SHP77 treated with DMSO at 0.1 percent for 48 hours (cell line): ENCODE data around the gene ANAPC2.

Experiments
- DNase-seq: peaks from one replicate; lab custom pipeline; 2025; lab: John Stamatoyannopoulos, UW

The ANAPC2 gene

DNA sequence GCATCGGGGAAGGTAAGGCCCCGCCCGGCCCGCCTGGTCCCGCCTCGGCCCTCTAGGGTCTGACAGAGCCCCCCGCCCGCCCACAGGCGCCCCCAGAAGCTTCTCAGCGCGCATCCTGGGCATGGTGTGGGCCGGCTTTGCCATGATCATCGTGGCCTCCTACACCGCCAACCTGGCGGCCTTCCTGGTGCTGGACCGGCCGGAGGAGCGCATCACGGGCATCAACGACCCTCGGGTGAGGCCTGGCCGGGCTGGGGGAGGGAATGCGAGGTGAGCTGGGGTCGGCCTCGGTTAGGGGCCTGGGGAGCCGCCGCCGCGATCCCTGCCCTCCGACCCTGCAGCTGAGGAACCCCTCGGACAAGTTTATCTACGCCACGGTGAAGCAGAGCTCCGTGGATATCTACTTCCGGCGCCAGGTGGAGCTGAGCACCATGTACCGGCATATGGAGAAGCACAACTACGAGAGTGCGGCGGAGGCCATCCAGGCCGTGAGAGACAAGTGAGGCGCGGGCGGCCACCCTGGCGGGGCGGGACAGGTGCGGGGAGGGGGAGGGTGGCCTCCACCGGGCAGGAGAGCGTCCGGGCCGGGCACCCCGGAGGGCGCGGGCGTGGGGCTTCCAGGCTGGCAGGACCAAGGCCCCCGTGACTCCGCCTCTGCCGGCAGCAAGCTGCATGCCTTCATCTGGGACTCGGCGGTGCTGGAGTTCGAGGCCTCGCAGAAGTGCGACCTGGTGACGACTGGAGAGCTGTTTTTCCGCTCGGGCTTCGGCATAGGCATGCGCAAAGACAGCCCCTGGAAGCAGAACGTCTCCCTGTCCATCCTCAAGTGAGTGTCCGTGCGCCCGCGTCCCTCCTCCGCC, 25.6 kb downstream of the ANAPC2 start:
- DNase-seq: no peak

DNA sequence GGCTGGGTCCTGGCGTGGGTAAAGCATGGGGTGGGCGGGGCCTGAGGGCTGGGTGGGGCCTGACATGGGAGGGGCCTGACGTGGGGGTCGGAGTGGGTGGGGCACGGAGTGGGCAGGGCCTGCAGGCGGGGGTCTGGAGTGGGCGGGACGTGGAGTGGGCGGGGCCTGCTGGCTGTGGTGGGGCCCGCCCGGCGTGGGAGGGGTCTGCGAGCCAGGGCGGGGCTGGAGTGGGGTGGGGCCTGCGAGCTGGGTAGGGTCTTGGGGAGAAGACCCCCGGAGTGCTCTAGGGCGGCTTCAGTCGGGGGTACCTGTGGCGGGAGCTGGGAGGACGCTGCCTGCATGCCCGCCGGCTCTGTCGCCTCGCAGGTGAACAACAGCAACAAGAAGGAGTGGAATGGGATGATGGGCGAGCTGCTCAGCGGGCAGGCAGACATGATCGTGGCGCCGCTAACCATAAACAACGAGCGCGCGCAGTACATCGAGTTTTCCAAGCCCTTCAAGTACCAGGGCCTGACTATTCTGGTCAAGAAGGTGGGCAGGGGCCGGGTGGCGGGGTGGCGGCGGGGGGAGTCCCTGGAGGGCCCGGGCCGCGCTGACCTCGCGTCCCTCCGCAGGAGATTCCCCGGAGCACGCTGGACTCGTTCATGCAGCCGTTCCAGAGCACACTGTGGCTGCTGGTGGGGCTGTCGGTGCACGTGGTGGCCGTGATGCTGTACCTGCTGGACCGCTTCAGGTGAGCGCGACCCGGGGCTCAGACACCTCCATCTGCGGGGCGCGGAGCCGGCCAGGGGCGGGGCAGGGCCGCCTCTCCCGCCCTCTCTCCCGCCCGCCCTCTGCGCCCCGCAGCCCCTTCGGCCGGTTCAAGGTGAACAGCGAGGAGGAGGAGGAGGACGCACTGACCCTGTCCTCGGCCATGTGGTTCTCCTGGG, 26.5 kb downstream of the ANAPC2 start:
- DNase-seq: no peak

DNA sequence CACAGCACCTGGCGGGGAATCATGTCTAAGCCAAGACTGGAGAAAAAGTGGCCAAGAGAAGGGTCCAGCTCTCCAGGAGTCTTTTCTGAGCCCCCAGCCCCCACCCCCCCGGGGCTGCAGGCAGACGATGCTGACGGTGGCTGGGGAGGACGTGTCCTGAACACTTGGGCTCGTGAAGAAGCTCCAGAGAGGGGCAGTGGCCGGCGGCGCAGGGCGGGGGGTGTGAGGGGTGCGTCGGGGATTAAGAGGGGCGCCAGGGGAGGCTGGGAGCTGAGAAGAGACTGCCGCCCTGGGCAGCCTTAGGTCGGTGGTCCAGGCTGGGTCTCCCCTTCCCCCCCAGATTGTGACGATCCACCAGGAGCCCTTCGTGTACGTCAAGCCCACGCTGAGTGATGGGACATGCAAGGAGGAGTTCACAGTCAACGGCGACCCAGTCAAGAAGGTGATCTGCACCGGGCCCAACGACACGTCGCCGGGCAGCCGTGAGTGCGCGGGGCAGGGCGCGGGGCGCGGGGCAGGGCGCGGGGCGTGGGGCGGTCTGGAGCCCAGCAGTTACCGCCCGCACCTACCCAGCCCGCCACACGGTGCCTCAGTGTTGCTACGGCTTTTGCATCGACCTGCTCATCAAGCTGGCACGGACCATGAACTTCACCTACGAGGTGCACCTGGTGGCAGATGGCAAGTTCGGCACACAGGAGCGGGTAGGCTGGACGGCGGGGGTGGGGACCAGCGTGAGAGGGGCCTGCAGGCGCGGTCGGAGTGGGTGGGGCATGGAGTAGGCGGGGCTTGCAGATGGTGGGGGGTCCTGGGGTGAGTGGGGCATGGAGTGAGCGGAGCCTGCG, 27.4 kb downstream of the ANAPC2 start:
- DNase-seq: no peak

DNA sequence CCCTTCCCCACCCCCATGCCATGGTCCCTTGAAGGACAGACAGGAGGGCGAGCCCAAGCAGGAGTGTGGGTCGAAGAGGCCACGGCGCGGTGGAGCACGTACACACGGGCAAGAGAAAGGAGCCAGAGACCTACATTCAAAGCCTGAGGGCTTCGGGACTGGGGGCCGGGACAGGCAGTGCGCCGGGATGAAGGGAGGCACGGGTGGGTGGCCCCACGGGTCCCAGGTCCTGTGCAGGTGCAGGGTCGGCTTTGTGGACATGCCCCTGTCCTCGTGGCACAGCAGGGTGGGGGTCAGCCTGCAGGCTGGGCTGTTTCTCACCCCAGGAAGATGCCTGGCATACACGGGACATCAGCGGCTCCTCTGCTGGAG, 28.3 kb downstream of the ANAPC2 start:
- DNase-seq: no peak

DNA sequence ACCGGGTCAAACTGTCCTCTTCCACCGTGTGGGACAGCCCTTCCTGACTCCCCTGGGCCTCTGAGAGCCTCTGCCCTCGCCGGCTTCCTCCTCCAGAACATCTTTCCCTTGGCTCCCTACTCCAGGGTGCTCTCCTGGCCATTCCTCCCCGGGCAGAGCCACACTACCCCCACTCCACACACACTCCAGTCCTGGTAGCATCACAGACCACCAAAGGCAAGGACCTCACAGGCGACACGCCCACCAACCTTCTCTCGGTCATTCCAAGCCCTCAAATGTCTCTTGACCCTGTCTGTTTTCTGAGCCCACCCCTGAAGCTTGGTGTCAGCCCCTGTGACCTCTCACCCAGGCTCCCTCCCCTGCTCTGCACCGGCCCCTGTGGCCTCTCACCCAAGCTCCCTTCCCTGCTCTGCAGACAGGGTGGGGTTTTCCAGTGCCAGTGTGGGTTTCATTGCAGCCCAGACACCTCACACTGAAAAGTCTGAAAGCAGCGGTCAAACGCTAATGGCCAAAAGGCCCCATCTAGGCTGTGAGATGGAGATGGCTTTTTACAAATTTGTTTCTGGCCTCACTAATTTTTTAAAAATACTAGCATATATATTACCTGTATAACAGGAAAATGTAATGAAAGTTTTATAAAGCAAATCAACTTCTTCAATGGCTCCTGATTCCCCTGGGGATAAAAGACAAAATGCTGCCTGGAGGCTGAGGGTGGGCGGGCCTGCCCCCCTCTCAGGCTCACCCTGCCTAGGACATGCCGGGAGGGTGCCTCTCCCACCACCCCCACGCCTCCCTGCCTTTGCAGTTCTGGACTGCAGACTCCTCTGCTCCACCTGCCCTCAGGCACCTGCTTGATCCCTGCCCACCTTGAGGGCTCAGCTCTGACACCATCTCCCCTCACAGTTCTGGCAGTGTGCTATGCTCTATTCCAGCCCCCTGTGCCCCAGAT, 29.0 kb downstream of the ANAPC2 start:
- no peak for DNase-seq

DNA sequence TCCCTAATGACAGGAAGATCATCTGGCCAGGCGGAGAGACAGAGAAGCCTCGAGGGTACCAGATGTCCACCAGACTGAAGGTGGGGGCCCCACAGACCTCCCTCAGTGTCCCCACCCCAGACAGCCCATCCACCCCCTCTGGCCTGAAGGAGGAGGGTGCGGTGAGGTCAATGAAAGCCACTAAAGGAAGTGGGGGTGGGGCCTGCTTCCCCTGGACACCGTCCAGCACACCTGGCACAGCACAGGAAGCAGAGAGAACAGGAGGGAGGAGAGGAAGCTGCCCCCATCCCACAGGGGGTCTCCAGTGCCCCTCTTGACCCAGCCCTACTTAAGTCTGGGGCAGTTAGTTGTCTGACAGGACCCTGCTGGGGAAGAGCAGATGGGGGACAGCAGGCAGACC, 29.7 kb downstream of the ANAPC2 start:
- no peak for DNase-seq

DNA sequence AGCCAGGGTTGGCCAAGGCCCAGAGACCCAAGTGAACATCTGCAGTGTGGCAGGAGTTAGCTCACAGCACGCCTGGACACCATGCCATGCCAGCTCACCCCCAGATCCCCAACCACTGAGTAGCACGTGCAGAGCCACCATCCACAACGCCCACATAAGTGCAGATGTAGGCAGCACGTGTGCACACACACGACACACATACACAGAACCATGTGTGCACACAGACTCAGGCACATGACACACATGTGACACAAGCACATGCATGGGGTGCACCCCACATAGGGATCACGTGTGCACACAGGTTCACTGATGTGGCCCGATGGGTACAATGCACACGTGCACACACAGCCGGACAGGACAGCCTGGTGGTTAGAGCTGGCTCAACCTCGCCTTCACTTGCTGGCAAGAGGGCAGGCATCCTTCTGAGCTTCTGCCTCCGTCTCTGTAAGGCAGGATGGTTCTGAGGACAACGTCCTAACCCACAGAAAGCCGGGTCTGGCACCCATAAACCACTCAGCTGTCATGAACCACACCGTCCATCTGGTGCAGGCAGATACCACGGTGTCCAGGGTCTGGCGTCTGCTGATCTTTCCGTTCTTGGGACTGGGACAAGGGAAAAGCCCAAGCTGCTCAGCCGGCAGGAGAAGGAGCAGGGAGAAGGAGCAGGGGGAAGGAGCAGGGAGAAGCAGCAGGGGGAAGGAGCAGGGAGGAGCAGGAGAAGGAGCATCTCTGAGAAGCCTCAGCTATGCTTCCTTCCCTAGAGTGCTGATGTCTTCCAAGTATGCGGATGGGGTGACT, 30.5 kb downstream of the ANAPC2 start:
- DNase-seq: no peak

DNA sequence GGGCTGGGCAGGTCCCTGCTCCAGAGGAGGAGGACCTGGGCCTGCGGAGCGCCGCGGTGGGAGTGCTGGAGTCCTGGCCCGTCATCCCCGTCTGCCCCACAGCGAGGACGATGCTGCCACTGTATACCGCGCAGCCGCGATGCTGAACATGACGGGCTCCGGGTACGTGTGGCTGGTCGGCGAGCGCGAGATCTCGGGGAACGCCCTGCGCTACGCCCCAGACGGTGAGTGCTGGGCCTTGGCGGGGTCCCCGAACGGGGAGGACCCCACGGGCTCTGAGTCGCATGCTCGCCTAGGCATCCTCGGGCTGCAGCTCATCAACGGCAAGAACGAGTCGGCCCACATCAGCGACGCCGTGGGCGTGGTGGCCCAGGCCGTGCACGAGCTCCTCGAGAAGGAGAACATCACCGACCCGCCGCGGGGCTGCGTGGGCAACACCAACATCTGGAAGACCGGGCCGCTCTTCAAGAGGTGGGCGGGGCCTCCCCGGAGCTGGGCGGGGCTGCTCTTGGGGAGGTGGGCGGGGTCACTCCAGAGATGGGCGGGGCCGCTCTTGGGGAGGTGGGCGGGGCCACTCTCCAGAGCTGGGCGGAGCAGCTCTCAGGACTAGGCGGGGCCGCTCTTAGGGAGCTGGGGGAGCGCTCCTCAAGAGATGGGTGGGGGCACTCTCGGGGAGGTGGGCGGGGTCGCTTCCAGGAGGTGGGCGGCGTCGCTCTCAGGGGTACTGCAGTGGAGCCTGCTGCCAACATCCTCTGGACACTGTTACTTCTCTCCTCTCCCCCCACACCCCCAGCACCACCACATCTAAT, 31.6 kb downstream of the ANAPC2 start:
- DNase-seq: no peak

DNA sequence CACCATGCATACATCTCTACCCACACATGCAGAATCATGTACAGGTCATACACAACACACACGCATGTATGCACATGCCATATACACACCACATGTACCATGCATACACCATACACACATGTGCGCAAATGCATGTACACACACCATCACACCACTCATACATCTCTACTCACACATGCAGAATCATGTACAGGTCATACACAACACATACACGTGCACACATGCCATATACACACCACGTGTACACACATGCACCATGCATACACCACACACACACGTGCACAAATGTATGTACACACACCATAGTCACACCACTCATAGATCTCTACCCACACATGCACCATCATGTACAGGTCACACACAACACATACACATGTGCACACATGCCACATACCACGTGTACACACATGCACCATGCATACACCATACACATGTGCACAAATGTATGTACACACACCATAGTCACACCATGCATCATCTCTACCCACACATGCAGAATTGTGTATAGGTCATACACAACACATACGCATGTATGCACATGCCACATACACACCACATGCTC, 35.4 kb downstream of the ANAPC2 start:
- DNase-seq: no peak

DNA sequence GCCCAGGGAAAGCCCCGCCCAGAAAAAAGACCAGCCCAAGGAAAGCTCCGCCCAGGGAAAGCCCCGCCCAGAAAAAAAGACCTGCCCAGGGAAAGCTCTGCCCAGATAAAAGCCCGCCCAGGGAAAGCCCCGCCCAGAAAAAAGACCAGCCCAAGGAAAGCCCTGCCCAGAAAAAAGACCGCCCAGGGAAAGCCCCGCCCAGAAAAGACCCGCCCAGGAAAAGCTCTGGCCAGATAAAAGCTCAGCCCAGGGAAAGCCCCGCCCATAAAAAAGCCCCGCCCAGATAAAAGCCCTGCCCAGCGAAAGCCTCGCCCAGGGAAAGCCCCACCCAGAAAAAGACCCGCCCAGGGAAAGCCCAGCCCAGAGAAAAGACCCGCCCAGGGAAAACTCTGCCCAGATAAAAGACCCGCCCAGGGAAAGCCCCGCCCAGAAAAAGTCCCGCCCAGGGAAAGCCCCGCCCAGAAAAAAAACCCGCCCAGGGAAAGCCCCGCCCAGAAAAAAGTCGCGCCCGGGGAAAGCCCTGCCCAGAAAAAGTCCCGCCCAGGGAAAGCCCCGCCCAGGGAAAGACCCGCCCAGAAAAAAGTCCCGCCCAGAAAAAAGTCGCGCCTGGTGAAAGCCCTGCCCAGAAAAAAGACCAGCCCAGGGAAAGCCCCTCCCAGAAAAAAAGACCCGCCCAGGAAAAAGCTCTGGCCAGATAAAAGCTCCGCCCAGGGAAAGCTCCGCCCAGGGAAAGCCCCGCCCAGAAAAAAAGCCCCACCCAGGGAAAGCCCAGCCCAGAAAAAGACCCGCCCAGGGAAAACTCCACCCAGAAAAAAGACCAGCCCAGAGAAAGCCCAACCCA, 37.5 kb downstream of the ANAPC2 start:
- peak; percentile 83 for DNase-seq

DNA sequence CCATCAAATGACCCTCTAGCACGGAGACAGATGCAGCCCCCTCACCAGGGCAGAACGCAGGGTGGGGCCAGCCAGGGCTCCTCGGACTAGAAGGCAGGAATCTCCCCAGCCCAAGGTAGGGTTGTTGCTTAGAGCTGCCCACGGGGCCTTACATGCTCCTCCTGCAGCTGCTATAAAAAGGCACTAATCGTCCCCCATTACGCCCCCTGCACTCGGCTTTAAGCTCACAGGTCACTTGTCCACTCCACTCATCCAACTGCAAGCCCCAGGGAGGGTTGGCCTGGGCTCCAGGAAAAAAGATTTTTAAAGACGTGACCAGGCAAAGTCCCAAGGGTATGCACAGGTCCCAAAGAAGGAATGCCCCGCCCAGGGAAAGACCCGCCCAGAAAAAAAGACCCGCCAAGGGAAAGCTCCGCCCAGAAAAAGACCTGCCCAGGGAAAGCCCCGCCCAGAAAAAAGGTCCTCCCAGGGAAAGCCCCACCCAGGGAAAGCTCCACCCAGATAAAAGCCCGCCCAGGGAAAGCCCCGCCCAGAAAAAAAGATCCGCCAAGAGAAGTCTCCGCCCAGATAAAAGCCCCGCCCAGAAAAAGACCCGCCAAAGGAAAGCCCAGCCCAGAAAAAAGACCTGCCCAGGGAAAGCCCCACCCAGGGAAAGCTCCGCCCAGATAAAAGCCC, 38.3 kb downstream of the ANAPC2 start:
- DNase-seq: peak; percentile 83

DNA sequence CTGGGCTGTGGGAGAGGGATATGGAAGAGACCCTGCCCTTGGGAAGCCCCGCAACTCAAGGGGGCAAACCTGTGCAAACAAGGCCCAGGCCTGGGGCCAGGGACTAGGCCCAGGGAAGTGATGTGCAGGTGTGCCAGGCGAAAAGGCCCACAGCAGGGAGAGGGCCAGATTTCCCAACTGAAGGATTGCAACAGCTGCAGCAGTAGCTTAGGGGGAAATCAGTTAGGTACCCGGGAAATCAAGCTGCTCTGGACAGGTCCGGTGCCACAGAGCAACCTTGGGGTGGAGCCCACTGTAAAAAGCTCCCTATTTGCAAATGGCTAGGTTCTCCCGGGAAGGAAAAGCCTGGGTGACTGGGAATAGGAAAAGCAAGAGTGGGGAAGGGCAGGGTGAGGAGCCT, 39.0 kb downstream of the ANAPC2 start:
- DNase-seq: no peak

DNA sequence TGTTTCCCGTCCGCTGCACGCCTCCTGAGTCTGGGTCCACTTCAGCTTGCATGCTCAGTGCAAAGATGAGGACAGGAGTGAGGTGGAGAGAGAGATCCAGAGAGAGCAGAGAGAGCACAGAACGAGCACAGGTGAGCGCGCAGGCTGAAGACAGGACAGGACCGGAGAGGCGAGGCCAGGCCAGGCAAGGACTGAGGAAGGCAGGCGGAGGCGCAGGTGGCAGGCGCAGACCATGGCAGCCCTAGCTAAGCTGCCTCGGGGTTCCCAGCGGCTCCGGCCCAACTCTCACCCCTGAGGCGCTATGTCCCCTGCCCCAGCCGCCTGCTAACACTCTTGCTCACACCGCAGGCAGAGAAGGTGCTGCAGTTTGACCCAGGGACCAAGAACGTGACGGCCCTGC, 39.7 kb downstream of the ANAPC2 start:
- no peak for DNase-seq

DNA sequence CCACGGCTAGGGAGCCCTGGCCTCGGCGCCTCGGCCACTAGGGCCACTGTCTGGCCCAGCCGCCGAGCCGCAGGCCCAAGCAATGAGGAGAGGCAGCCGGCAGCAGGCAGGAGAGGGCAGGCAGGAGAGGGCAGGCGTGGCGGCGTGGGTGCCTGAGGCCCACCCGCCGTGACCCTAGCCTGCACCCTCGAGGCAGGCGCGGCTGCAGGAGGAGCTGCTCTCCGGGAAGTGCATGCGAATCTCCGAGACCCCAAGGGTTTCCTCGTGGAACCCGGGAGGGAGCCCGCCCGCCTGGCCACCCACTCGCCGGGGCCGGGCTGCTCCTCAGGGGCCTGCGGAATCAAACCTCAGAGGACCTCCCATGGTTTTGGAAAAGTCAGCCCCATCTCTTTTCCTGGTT, 40.1 kb downstream of the ANAPC2 start:
- no peak for DNase-seq

DNA sequence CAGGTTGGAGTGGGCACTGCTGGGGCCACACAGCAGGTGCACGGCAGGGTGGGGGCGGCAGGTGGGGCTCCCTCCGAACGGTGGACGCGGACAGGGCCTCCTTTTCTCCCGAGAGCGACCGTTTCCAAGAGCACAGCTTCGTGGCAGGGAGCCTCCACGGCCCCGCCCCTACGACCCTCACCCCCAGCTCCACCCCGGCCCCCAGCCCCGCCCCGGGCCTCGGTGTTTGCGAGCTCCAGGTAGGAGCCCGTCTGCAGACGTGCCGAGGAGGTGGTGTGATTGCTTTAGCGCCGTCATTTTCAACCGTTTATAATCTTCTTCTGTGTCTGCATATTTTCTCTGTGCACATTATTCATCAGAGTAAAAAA, 40.6 kb downstream of the ANAPC2 start:
- no peak for DNase-seq

DNA sequence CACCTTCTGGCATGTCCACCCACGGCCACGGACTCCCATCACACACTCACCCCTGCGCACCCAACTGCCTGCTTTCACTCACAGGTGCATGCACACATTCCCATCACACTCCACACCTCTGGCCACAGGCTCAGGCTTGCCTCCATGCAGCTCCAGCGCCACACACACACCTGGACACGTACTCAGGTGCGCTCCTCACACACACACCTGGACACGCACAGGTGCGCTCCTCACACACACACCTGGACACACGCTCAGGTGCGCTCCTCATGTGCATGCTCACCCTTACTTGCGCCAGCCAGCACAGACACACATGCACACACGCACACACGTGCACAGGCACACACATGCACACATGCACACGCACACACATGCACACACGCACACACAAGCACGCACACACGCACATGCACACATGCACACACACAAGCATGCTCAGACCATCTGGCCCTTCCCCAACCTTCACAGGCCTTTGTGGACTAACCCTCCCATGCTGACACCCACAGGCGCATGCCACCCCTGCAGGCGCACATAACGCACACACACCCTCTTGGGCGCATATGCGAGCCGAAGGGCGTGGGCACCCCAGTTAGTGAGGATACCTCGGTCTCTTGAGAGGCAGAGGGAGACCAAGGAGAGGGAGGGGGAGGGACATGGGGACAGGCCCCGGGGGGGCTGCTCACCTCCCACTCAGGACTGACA, 41.1 kb downstream of the ANAPC2 start:
- DNase-seq: no peak

DNA sequence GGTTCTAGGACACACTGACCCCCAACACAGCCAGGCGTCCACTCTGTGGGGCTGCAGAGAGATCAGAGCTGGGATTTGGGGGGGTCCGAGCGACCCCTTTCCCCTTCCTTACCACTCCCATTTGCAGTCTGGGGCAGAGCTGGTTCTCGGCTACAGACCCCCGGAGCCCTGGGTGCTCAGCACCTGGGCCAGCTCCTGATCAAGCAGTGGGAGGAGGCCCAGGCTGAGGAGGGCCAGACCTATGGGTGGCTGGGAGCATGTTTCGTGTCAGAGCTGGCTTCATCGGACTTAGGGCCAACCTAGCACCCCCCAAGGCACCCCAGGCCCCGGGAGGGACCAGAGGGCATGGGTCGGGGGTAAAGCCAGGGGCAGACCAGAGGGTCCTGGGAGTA, 41.8 kb downstream of the ANAPC2 start:
- no peak for DNase-seq
